HCT116 (cell line): ENCODE data around the gene HLCS. TPM values are rescaled to one million over a fixed set of nuclear protein-coding genes. Genes with fewer than 3 reads are reported as not detected.

Experiments used
- ATAC-seq: fragments of 200-7000 bp; cut with Tn5 transposase; 2 replicates; pipeline ENCODE4 v1.9.1; 2020; ENCODE audit warnings: mild to moderate bottlenecking, moderate library complexity
- BruUV-seq: library from RNA; stranded (reverse); fragments of 400-500 nt; replicated peaks from 2 replicates; lab custom pipeline; 2021; lab: Mats Ljungman, UMichigan
- CTCF ChIA-PET: fragments of 300-600 bp; sonication (Branson Sonifier 250); formaldehyde crosslinking; loops from one replicate; lab custom pipeline; 2021; ENCODE audit warnings: antibody characterized with exemption; lab: Charles Lee
- POLR2A ChIA-PET: fragments of 300-600, 350-600 bp; sonication (Branson Sonifier 250); formaldehyde crosslinking; loops from one replicate; lab custom pipeline; 2021; ENCODE audit warnings: antibody characterized with exemption; lab: Charles Lee
- RAD21 ChIA-PET, 2 experiments: fragments of 300-600 bp; sonication (Branson Sonifier 250); formaldehyde crosslinking; loops; one replicate each; lab custom pipeline; 2023; ENCODE audit warnings: low total read pairs in 2 of 2; ENCODE audit not compliant: uncharacterized antibody in 2 of 2, unreplicated experiment in 2 of 2, low non-redundant PET in 1 of 2; lab: Charles Lee
- DNase-seq: peaks from one replicate; pipeline ENCODE4 v3.0.0-alpha.2; 2010; ENCODE audit warnings: low read depth, low spot score
- H2AFZ ChIP-seq: fragments of 200-600 bp; shearing (Covaris generic), sonication (generic); 2 replicates; pipeline ENCODE4 v1.6.1; 2017; ENCODE audit warnings: low read depth, mixed run types, mixed read lengths, antibody characterized with exemption, low read length; ENCODE audit not compliant: poor library complexity, severe bottlenecking
- H3K27ac ChIP-seq: 2 replicates; pipeline ENCODE4 v1.5.1; 2012; ENCODE audit warnings: low read depth, low read length
- H3K27me3 ChIP-seq: fragments of 200-600 bp; sonication (generic); 2 replicates; pipeline ENCODE4 v1.6.1; 2016; ENCODE audit warnings: mixed run types, low read length, mixed read lengths; ENCODE audit not compliant: insufficient read depth
- H3K36me3 ChIP-seq, 2 experiments: fragments of 200-500 bp in 1 of 2; fragments of 200-600 bp in 1 of 2; sonication (Bioruptor generic) in 1 of 2; sonication (generic) in 1 of 2; 2 replicates each; pipeline versions ENCODE4 v1.5.1 to v1.6.1; 2014 to 2016; ENCODE audit warnings: low read length in 2 of 2, inconsistent platforms in 1 of 2, mixed read lengths in 1 of 2, mixed run types in 1 of 2; ENCODE audit not compliant: insufficient read depth in 2 of 2, control insufficient read depth in 1 of 2
- H3K4me1 ChIP-seq, 2 experiments: fragments of 200-600 bp in 1 of 2; sonication (generic) in 1 of 2; 2 replicates each; pipeline versions ENCODE4 v1.5.1 to v1.6.1; 2012 to 2017; ENCODE audit warnings: low read length in 2 of 2, inconsistent platforms in 1 of 2, mild to moderate bottlenecking in 1 of 2, mixed read lengths in 1 of 2, mixed run types in 1 of 2, moderate library complexity in 1 of 2; ENCODE audit not compliant: insufficient read depth in 2 of 2, control insufficient read depth in 1 of 2
- H3K4me2 ChIP-seq: fragments of 200-600 bp; sonication (generic); 2 replicates; pipeline ENCODE4 v1.6.1; 2017; ENCODE audit warnings: mixed run types, low read length, mixed read lengths
- H3K4me3 ChIP-seq, 2 experiments: fragments of 200-600 bp in 1 of 2; sonication (generic) in 1 of 2; replicated peaks in 1 of 2; 2 replicates each; pipeline ENCODE4 v1.5.1; 2011 to 2016; ENCODE audit warnings: low read length in 2 of 2, control low read depth in 1 of 2, low read depth in 1 of 2, mild to moderate bottlenecking in 1 of 2, mixed read lengths in 1 of 2, mixed run types in 1 of 2
- H3K79me2 ChIP-seq: fragments of 200-600 bp; sonication (generic); 2 replicates; pipeline ENCODE4 v1.6.1; 2017; ENCODE audit warnings: mild to moderate bottlenecking, mixed run types, low read length, moderate library complexity, mixed read lengths; ENCODE audit not compliant: insufficient read depth
- H3K9ac ChIP-seq: fragments of 200-600 bp; sonication (generic); 2 replicates; pipeline ENCODE4 v1.6.1; 2016; ENCODE audit warnings: low read length, mixed read lengths
- H3K9me2 ChIP-seq: fragments of 200-600 bp; sonication (generic), shearing (Covaris generic); 2 replicates; pipeline ENCODE4 v1.6.1; 2017; ENCODE audit warnings: mixed run types, mild to moderate bottlenecking, moderate library complexity; ENCODE audit not compliant: insufficient read depth
- H3K9me3 ChIP-seq, 2 experiments: fragments of 200-500 bp in 1 of 2; fragments of 200-600 bp in 1 of 2; sonication (Bioruptor generic) in 1 of 2; sonication (generic) in 1 of 2; 2 replicates each; pipeline ENCODE4 v1.6.1; 2014 to 2017; ENCODE audit warnings: low read length in 2 of 2, mixed read lengths in 2 of 2, inconsistent platforms in 1 of 2, low read depth in 1 of 2, mild to moderate bottlenecking in 1 of 2, mixed run types in 1 of 2, moderate library complexity in 1 of 2; ENCODE audit not compliant: control insufficient read depth in 1 of 2, insufficient read depth in 1 of 2
- H4K20me1 ChIP-seq: fragments of 200-600 bp; sonication (generic), shearing (Covaris generic); 2 replicates; pipeline ENCODE4 v1.6.1; 2017; ENCODE audit warnings: mixed run types, mild to moderate bottlenecking, moderate library complexity; ENCODE audit not compliant: insufficient read depth
- ATF3 ChIP-seq: IDR thresholded peaks from 2 replicates; pipeline ENCODE4 v1.6.1; 2012
- CBX3 ChIP-seq: IDR thresholded peaks from 2 replicates; pipeline ENCODE4 v1.6.1; 2012; ENCODE audit warnings: low read depth
- CEBPB ChIP-seq: IDR thresholded peaks from 2 replicates; pipeline ENCODE4 v1.6.1; 2012; ENCODE audit warnings: low read depth
- EGR1 ChIP-seq: IDR thresholded peaks from 2 replicates; pipeline ENCODE4 v1.6.1; 2012; ENCODE audit warnings: low read depth
- FOSL1 ChIP-seq: IDR thresholded peaks from 2 replicates; pipeline ENCODE4 v1.6.1; 2012; ENCODE audit warnings: low read depth
- POLR2A ChIP-seq: IDR thresholded peaks from 2 replicates; pipeline ENCODE4 v1.7.0; 2011; ENCODE audit warnings: borderline replicate concordance; ENCODE audit not compliant: insufficient read depth, insufficient read length; ENCODE audit errors: extremely low read depth
- POLR2AphosphoS5 ChIP-seq: IDR thresholded peaks from 2 replicates; pipeline ENCODE4 v1.6.1; 2011; ENCODE audit warnings: mild to moderate bottlenecking, low read depth, low read length, moderate library complexity
- RAD21 ChIP-seq: IDR thresholded peaks from 2 replicates; pipeline ENCODE4 v1.6.1; 2012; ENCODE audit warnings: low read depth, mild to moderate bottlenecking
- REST ChIP-seq: IDR thresholded peaks from 2 replicates; pipeline ENCODE4 v1.6.1; 2012; ENCODE audit warnings: low read depth
- SIN3A ChIP-seq: IDR thresholded peaks from 2 replicates; pipeline ENCODE4 v1.6.1; 2012; ENCODE audit warnings: low read depth
- SP1 ChIP-seq: IDR thresholded peaks from 2 replicates; pipeline ENCODE4 v1.6.1; 2012; ENCODE audit warnings: low read depth
- TCF7L2 ChIP-seq: IDR thresholded peaks from 2 replicates; pipeline ENCODE4 v1.7.0; 2011; ENCODE audit warnings: borderline replicate concordance, inconsistent platforms; ENCODE audit not compliant: insufficient read depth, insufficient read length; ENCODE audit errors: extremely low read depth
- YY1 ChIP-seq: IDR thresholded peaks from 2 replicates; pipeline ENCODE4 v1.6.1; 2011; ENCODE audit warnings: low read length, low read depth, moderate library complexity, mild to moderate bottlenecking; ENCODE audit not compliant: insufficient replicate concordance; ENCODE audit errors: extremely low read depth
- ZBTB33 ChIP-seq: IDR thresholded peaks from 2 replicates; pipeline ENCODE4 v1.6.1; 2011; ENCODE audit warnings: mild to moderate bottlenecking, low read length, moderate library complexity; ENCODE audit not compliant: insufficient replicate concordance; ENCODE audit errors: extremely low read depth
- ZFX ChIP-seq: fragments of 450-650 bp; IDR thresholded peaks from 2 replicates; pipeline ENCODE4 v1.6.1; 2017
- ZNF274 ChIP-seq: fragments of 200-500 bp; sonication (Bioruptor generic); IDR thresholded peaks from 2 replicates; pipeline ENCODE4 v1.6.1; 2014; ENCODE audit warnings: mild to moderate bottlenecking, low read depth, low read length, inconsistent platforms
- intact Hi-C: fragments of 100-400 bp; cut with micrococcal nuclease; formaldehyde crosslinking; loops from 2 replicates; pipeline ENCODE4 v1.10.0; 2022
- total RNA-seq: library from RNA; stranded (reverse); gene quantifications from one replicate; pipeline ENCODE4 v1.2.1, GENCODE V29; 2021; ENCODE audit not compliant: unreplicated experiment
- TF ChIP-seq, protein P1 (sequence below): IDR thresholded peaks from 2 replicates; pipeline ENCODE4 v1.6.1; 2012
- TF ChIP-seq, protein P2 (sequence below), 3 experiments: fragments of 200-600 bp in 1 of 3; sonication (generic) in 1 of 3; IDR thresholded peaks in 2 of 3; conservative IDR thresholded peaks in 1 of 3; 2 replicates each; pipeline ENCODE4 v1.5.1; 2012 to 2017; ENCODE audit warnings: low read depth in 2 of 3, low read length in 2 of 3, antibody characterized with exemption in 1 of 3, borderline replicate concordance in 1 of 3, control low read depth in 1 of 3, mild to moderate bottlenecking in 1 of 3, mixed read lengths in 1 of 3, mixed run types in 1 of 3, moderate library complexity in 1 of 3; ENCODE audit not compliant: insufficient read depth in 1 of 3

The HLCS gene
- total RNA-seq, 1 experiment from 2014 or later = 18.5 TPM

GRCh38 chr21:36877741-36878140 is 88.7 kb downstream of the HLCS start:
- TF ChIP-seq POLR2AphosphoS5 = no peak
- TF ChIP-seq, protein P1, sequence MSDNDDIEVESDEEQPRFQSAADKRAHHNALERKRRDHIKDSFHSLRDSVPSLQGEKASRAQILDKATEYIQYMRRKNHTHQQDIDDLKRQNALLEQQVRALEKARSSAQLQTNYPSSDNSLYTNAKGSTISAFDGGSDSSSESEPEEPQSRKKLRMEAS = no peak
- TF ChIP-seq REST = no peak
- no peak for TF ChIP-seq ZFX
- no peak for TF ChIP-seq FOSL1
- no peak for TF ChIP-seq SP1
- no peak for TF ChIP-seq POLR2A
- TF ChIP-seq ATF3 = no peak
- TF ChIP-seq SIN3A = no peak
- TF ChIP-seq RAD21 = no peak
- no peak for TF ChIP-seq ZBTB33
- no peak for TF ChIP-seq EGR1
- no peak for TF ChIP-seq CEBPB
- TF ChIP-seq, protein P2, sequence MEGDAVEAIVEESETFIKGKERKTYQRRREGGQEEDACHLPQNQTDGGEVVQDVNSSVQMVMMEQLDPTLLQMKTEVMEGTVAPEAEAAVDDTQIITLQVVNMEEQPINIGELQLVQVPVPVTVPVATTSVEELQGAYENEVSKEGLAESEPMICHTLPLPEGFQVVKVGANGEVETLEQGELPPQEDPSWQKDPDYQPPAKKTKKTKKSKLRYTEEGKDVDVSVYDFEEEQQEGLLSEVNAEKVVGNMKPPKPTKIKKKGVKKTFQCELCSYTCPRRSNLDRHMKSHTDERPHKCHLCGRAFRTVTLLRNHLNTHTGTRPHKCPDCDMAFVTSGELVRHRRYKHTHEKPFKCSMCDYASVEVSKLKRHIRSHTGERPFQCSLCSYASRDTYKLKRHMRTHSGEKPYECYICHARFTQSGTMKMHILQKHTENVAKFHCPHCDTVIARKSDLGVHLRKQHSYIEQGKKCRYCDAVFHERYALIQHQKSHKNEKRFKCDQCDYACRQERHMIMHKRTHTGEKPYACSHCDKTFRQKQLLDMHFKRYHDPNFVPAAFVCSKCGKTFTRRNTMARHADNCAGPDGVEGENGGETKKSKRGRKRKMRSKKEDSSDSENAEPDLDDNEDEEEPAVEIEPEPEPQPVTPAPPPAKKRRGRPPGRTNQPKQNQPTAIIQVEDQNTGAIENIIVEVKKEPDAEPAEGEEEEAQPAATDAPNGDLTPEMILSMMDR (IDR thresholded peaks at IDR 0.05 in 2 of 3, conservative IDR thresholded peaks at IDR 0.05 in 1 of 3; ENCODE audit: borderline replicate concordance in 1 of 3, insufficient read depth in 1 of 3, low read depth in 2 of 3, low read length in 2 of 3) = no peak
- TF ChIP-seq ZNF274 = no peak
- no peak for TF ChIP-seq TCF7L2
- TF ChIP-seq CBX3 = no peak
- no peak for TF ChIP-seq YY1

More at GRCh38 chr21:36877741-36878140, 88.7 kb downstream of the HLCS start:
- Histone ChIP-seq H4K20me1 (no peaks in the 10 kb centered on the region), H3K4me2 (no peak overlapping the region), H3K36me3 (no peaks in the 10 kb centered on the region), H2AFZ (no peak overlapping the region), H3K27me3 (no peaks in the 10 kb centered on the region), H3K9me3 (peaks cover 0 to 5% of the 10 kb centered on the region in 2 experiments; a peak in 2 of 4 replicates), H3K79me2 (no peaks in the 10 kb centered on the region), H3K4me3 (no peak overlapping the region), H3K9ac (no peak overlapping the region), H3K9me2 (no peaks in the 10 kb centered on the region), H3K27ac (no peak overlapping the region), H3K4me1 (no peaks in the 10 kb centered on the region)
- intact Hi-C loops = no loop called here
- ATAC-seq = no peak
- no peak for DNase-seq
- RAD21 ChIA-PET = no interaction called here
- POLR2A ChIA-PET = no interaction called here
- no TSS peak for BruUV-seq
- CTCF ChIA-PET = no interaction called here
